ENCODE results near the gene PLXNB2.

The PLXNB2 gene

DNA sequence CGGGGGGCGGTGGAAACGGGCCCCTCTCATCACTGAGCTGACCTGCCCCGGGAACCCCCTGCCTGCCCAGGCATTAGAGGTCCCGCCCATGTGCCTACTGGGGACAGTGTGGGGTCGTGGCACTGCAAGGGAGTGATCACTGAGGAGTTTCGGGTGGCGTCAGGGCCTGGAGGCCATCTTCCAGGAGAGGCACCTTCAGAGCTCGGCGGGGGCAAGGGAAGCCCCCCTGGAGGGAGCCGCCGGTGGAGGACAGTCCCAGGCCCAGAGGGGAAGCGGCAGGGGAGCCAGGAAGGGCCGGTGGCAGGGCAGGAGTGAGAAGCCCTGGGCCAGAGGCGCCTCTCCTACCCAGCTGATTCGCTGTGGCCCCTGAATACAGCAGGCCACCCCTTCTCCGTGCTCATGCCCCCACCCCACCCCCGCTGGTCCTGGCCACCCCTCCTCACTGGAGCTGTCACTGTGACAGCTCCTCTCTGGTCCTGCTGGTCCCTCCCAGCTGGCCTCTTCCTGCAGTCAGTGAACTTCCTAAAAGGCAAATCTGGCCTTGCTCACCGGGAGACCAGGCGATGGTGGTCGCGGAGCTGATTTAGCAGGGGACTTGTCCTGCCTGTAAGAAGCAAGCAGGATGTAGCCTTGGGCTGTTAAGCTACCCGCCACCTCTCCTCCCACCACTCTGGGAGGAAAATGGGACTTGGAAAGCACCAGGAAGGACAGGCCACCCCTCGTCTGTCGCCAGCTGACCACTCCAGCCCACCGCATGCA is 35.2 kb downstream of the PLXNB2 start:
- Histone ChIP-seq H3K4me1 (peaks cover 0 to 49% (median 42%) of the 10 kb centered on the region in 4 donors), H3K27me3 (peaks cover 4 to 17% of the 10 kb centered on the region in 2 donors), H3K9me3 (no peaks in the 10 kb centered on the region), H3K4me3 (peak overlapping the region in 1 of 2 donors; percentile 54), H3K27ac (no peak overlapping the region), H3K36me3 (peaks cover 18 to 30% (median 25%) of the 10 kb centered on the region in 3 donors)
- TF ChIP-seq, protein P1, sequence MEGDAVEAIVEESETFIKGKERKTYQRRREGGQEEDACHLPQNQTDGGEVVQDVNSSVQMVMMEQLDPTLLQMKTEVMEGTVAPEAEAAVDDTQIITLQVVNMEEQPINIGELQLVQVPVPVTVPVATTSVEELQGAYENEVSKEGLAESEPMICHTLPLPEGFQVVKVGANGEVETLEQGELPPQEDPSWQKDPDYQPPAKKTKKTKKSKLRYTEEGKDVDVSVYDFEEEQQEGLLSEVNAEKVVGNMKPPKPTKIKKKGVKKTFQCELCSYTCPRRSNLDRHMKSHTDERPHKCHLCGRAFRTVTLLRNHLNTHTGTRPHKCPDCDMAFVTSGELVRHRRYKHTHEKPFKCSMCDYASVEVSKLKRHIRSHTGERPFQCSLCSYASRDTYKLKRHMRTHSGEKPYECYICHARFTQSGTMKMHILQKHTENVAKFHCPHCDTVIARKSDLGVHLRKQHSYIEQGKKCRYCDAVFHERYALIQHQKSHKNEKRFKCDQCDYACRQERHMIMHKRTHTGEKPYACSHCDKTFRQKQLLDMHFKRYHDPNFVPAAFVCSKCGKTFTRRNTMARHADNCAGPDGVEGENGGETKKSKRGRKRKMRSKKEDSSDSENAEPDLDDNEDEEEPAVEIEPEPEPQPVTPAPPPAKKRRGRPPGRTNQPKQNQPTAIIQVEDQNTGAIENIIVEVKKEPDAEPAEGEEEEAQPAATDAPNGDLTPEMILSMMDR (IDR thresholded peaks at IDR 0.05) = no peak
- intact Hi-C loops (cut with DNase I; ENCODE audit: low total_unique reads) = no loop called here
- no peak for DNase-seq

DNA sequence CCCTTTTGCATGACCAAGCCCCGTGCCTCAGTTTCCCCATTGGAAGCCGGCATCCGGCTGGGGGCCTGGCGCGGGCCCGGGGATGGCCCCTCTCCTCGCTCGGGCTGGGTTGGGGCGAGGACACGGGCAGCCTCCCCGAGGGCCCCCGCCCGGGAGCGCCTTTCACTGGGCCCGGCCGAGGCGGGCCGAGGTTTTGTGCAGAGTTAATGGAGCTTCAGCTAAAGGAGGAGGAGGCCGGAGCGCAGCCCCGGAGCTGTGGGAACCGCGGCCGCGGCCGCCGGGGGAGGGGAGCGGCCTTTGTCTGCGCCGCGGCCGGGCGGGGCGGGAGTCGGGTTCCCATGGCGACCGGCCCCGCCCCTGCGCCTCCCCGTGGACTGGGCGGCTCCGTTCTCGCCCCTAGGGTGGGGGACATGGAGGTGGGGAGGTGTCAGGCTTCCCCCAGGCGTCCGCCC is 35.9 kb downstream of the PLXNB2 start:
- Histone ChIP-seq H3K9me3 (no peaks in the 10 kb centered on the region), H3K27me3 (peaks cover 4 to 18% of the 10 kb centered on the region in 2 donors), H3K4me1 (peaks cover 0 to 54% (median 47%) of the 10 kb centered on the region in 4 donors), H3K27ac (no peak overlapping the region), H3K36me3 (peaks cover 12 to 23% (median 18%) of the 10 kb centered on the region in 3 donors), H3K4me3 (peak overlapping the region; percentile 49 to 54)
- TF ChIP-seq, protein P1 (IDR thresholded peaks at IDR 0.05) = no peak
- DNase-seq = no peak
- intact Hi-C loops (cut with DNase I; ENCODE audit: low total_unique reads) = no loop called here

DNA sequence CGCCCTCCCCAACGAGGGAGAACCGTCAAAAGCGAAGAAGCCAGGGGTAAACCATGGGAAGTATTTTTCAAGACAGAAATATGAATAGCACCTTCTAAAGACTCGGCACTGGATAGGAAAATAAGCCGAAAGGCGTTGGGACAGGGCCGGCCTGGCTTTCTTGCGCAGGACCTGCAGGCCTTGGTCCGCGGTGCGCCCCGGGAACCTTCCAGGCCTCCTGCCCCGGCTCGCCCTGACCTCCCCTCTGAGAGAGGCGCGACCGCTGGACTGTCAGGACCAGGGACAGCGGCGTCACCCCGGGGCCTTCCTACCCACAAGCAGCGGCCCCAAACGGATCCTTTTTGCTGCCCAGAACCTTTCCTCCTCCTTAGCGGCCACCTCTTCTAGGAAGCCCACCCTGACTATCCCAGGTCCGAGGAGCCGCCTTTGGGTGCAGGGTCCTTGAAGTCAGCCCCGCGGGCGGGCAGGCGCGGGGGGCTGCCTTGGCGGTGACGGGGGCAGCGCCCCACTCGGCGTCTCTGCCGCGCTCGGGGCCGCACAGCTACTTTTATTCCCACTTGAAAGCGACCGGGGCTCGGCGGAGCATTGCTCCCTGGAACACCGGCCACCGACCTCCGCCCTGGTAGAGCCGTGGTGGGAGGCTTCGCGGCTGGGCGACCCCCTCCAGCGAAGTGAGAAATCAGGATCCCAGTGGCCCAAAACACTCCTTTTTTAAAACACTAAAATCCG is 36.6 kb downstream of the PLXNB2 start:
- no peak overlapping the region for H3K27ac ChIP-seq
- peak overlapping the region; percentile 49 to 54 for H3K4me3 ChIP-seq
- DNase-seq = peak; percentile 73 to 80
- peaks cover 11 to 16% (median 11%) of the 10 kb centered on the region in 3 donors for H3K36me3 ChIP-seq
- intact Hi-C loops (cut with DNase I; ENCODE audit: low total_unique reads) = no loop called here
- peaks cover 0 to 54% (median 47%) of the 10 kb centered on the region in 4 donors for H3K4me1 ChIP-seq
- peaks cover 4 to 21% of the 10 kb centered on the region in 2 donors for H3K27me3 ChIP-seq
- TF ChIP-seq, protein P1 (IDR thresholded peaks at IDR 0.05) = no peak
- no peaks in the 10 kb centered on the region for H3K9me3 ChIP-seq

DNA sequence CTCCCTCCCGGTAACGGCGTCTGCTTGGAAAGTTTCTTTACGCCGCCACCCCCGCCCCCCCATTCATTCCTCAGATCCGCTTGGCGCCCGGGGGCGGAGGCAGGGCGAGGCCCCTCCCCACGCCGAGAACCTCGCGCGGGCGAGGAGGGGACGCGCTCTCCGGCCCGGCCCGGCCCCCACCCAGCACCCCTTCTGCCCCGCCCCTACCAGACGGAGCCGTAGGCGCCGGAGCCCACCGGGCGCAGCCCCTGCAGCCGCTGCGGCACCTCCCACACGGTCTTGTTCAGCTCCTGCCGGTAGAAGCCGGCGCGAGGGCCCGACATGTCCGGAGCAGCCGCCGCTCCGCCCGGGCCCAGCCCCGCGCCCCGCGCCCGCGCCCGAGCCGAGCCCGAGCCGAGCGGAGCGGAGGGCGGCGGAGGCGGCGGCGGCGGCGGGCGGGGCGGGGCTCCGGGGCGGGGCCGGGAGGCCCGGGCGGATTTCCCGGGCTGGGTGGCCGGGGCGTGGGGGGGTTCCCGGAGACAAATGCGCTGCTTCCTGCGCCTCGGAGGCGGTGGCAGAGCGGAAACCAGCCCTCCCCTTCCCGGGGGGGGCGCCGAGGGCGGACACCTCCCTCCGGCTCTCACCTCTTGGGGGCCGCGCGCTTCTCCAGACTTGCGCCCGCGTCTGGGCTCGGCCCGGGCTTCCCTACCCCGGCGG is 37.3 kb downstream of the PLXNB2 start, which contains the start of gene MAPK11:
TSS of gene MAPK11 (minus strand) at position 411 of the 696 bp plus-strand sequence. CDS start at position 323, 88 bp downstream.
- intact Hi-C loops (cut with DNase I; ENCODE audit: low total_unique reads) = no loop called here
- peaks cover 3 to 9% (median 4%) of the 10 kb centered on the region in 3 donors for H3K36me3 ChIP-seq
- peaks cover 4 to 21% of the 10 kb centered on the region in 2 donors for H3K27me3 ChIP-seq
- H3K4me1 ChIP-seq = peaks cover 0 to 54% (median 47%) of the 10 kb centered on the region in 4 donors
- DNase-seq = no peak
- no peaks in the 10 kb centered on the region for H3K9me3 ChIP-seq
- TF ChIP-seq, protein P1 (IDR thresholded peaks at IDR 0.05) = no peak
- H3K27ac ChIP-seq = peak within 1 kb of the TSS in 1 of 2 donors; percentile 3
- peak within 1 kb of the TSS; percentile 49 to 54 for H3K4me3 ChIP-seq

DNA sequence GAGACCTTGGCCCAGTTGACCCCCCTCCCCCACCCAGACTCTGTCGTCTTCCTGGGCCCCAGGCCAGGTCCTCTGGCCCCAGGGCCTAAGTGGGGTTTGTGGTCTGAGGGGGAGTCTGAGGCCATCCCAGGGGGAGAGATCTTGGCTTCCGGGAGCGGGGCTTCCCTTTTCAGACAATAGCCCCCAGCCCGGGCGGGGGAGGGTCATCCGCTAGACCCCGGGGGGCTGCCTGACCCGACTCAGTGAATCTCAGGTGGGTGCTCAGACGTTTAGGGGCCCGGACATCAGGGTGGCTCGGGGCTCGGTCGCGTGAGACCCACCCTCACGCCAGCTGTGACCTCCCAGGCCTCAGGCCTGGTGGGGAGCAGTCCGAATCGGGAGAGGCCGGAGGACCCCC is 37.9 kb downstream of the PLXNB2 start:
- H3K4me3 ChIP-seq = peak overlapping the region; percentile 49 to 54
- no peaks in the 10 kb centered on the region for H3K9me3 ChIP-seq
- H3K27me3 ChIP-seq = peaks cover 4 to 25% of the 10 kb centered on the region in 2 donors
- TF ChIP-seq, protein P1 (IDR thresholded peaks at IDR 0.05) = no peak
- DNase-seq = no peak
- H3K27ac ChIP-seq = peak overlapping the region in 1 of 2 donors; percentile 3
- intact Hi-C loops (cut with DNase I; ENCODE audit: low total_unique reads) = no loop called here
- H3K36me3 ChIP-seq = peaks cover 0 to 5% (median 0%) of the 10 kb centered on the region in 3 donors
- H3K4me1 ChIP-seq = peaks cover 0 to 54% (median 47%) of the 10 kb centered on the region in 4 donors

Data from tibial artery (tissue), 4 donors.